Activated CD8-positive, alpha-beta memory T cell treated with anti-CD3 and anti-CD28 coated beads, Interleukin-2, amount 50 U/mL, for 1 hour (primary cell): Measurements from ENCODE around the gene HS3ST6.
"Not testable (repeated sequence)": the region's sequence is repeated elsewhere in the genome, so short reads cannot be mapped to it uniquely, and the experiment has no call there.

Source experiments
- DNase-seq: peaks from one replicate; pipeline ENCODE4 v3.0.0-alpha.2; 2020; ENCODE audit errors: extremely low read depth

HS3ST6 gene

GRCh38 chr16:1926271-1926670 lies 8.1 kb upstream of the HS3ST6 start:
- no peak for DNase-seq

- DNase-seq, result no peak
Measured at GRCh38 chr16:1924095-1924494, 5.9 kb upstream of the HS3ST6 start.

DNA sequence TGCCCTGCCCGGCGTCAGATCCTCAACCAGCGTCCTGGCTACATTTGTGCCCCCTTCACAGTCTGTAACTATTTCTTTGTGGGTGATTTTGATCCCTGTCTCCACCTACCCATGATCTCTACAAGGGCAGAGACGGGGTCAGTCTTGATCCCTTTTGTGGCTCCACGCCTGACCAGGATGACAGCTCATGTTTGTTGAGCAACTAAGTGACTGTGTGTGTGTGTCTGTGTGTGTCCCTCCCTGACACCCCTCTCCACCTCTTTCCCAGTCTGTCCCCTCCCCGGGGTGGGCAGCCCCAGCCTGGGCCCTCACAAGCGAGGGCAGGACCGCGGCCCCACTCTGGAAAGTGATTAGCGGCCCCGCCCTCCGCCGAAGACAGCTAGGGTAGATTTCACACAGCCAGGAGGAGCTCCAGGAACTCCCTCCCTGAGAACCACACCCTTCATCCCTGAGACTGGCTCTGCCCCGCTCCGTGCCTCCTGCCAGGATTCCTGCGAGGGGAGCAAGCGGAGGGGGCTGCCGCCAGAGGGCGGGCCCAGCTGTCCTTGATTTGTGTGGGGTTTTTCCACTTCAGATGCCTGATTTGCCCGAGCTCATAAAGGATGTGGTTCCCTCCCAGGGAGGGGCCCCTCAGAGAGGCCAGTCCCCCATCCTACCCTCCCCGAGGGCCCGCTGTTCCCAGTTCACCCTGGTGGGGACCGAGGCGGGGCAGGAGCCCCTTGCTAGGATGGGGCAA lies 5.3 kb upstream of the HS3ST6 start:
- DNase-seq, result no peak

- no peak for DNase-seq
Measured at GRCh38 chr16:1922357-1922756, 4.1 kb upstream of the HS3ST6 start.

DNA sequence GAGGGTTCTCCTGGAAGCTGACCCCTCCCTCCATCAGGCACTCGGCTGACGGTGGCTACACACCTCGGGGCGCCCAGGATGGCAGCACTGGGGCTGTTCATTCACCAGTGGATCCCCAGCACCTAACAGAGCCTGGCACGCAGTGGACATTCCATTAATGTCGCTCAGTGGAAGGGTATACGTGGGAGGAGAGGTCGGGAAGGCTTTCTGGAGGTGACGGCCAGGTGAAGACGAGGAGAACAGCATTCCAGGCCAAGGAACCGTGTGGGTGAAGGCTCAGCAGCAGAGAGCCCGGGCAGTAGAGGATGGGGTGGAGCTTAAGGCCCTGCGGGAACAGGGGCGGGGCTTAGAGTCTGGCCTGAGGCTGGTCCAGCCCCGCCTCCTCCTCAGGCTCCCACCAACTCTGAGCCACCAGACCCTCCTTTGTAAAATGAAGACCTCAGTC lies 2.5 kb upstream of the HS3ST6 start:
- DNase-seq, result no peak

DNA sequence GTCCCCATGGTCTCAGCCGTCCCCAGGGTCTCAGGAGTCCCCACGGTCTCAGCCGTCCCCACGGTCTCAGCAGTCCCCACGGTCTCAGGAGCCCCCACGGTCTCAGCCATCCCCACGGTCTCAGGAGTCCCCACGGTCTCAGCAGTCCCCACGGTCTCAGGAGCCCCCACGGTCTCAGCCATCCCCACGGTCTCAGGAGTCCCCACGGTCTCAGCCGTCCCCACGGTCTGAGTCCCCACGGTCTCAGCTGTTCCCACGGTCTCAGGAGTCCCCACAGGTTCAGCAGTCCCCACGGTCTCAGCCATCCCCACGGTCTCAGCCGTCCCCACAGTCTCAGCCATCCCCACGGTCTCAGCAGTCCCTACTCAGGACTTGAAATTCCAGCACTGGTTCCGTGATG lies 1.9 kb upstream of the HS3ST6 start:
- not testable (repeated sequence) for DNase-seq

- DNase-seq, result no peak
Measured at GRCh38 chr16:1919327-1919998, 1.2 kb upstream of the HS3ST6 start.

- no peak for DNase-seq
Measured at GRCh38 chr16:1917665-1918350, 407 bp downstream of the HS3ST6 start.

- no peak for DNase-seq
Measured at GRCh38 chr16:1917056-1917664, 1.1 kb downstream of the HS3ST6 start.

- no peak for DNase-seq
Measured at GRCh38 chr16:1916640-1916990, 1.6 kb downstream of the HS3ST6 start.

DNA sequence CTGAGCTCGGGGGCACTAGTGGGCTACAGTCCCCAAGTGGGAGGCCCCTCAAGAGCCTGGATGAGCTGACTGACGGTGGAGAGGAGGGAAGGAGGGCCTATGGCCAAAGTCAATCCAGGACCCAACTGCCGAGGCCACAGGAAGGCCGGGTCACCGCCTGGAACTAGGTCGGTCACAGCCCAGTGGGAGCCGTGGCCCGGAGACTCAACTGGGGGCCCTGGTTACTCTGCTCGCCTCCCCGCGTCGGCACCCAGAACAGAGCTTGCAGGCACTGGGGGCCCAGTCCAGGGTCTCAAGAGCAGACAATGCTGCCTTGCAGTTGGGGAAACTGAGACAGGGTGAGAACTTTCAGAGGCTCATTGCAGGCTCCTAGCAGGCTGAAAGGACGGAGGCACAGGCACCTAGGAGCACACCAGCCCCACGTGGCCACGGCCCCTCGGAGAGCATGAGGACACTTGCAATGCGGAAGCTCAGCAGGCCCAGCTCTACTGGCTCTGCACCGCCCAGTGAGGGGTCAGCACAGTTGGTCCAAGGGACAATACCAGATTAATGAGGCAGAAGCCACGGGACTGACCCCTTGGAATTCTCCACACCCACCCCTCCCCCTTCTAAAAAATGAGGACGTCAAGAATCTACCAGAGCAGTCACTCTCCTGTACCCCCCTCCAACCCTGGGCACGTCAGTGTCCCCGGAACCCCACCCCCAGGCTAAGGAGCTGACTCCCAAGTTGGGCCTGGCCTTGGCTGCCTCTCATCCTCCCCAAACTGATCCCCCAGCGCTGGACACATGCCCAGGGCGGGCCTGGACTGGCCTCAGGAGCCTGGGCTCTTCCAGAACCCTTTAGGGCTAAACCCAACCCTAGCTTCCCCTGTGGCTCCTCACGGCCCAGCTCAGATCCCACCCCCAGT lies 2.2 kb downstream of the HS3ST6 start:
- no peak for DNase-seq

DNA sequence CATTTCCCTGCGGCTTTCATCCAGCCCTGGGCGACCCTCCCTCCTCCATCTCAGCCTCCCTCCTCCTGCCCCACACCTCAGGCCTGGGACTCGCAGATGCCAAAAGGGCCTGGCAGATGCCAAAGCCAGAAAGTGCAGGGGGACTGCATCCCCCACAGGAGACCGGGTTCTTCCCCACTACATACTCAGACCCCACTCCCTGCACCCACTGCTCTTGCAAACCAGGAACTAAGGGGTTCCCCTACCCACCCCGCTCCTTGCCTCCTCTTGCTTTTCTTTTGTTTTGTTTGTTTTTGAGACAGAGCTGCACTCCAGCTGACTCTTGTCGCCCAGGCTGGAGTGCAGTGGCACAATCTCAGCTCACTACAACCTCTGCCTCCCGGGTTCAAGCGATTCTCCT lies 3.2 kb downstream of the HS3ST6 start:
- no peak for DNase-seq

DNA sequence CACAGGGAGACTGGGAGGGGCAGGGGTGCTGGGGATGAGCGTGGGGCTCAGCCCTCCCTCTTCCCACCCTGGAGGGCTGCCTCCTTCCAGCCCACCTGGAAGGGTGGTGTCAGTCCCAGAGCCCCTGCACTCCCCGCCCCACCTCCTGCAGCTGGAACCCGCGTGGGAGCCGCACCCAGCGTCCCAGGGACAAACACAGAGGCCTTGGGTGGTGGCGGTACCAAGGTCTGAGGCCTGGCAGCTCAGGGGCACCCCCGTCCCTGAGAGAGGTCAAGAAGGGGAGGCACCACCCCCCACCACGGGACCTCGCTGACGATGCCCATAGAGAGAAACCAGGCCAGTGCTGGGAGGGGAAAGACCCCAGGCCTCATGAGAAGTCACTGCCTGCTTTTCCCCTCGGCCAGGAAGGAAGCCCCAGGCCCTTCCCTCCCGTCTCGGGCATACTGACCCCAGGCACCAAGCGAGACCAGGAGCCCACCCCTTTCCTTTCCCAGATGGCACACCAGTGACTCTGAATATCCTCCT lies 4.1 kb downstream of the HS3ST6 start:
- DNase-seq, result no peak

DNA sequence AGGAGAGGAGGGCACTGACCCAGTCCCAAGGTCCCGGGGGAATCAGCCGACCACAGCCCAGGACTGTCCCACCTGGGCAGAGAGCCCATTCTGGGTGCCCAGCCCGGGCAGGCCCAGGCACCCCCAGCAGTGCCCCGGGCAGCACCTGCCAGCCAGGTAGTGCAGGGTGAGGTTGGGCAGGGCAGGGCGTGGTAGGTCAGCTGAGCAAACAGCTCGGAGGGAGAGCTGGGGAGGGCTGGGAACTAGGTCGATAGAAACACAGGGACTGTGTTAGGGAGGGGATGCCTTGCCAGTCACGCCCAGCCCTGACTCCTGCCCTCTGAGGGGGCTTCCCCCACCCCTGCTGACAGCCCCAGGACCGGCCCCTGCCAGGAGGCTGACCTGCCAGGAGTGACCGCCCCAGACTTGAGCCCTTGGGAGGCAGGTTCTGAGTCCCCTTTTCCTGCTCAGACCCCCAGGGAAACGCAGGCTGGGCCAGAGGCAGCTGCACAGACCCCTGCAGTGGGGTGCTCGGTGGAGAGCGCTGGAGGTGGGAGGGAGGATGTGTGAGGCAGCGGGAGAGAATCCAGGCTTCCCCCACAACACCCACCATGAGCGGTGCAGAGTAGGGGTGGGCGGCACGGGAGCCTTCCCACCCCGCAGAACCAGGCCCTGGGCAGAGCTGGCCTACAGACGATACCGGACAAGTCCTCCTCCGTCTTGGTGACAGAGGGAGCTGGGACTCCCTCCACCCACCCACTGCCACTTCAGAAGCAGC lies 4.7 kb downstream of the HS3ST6 start:
- no peak for DNase-seq

DNA sequence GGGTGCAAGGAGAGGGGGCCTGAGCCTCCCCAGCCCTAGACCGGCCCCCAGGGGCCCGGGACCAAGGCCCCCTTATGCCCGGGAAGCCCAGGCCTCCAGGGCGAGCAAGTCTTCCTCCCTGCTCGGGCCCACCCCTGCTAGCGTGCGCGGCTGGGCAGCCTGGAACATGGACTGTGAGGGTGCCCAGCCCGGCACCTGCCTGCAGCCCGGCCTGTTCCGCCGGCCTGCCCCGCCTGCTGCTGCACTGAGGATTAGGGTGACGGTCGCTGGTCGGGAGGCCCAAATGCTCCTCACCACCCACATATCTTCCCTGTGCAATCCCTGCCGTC lies 6.0 kb downstream of the HS3ST6 start:
- no peak for DNase-seq

DNA sequence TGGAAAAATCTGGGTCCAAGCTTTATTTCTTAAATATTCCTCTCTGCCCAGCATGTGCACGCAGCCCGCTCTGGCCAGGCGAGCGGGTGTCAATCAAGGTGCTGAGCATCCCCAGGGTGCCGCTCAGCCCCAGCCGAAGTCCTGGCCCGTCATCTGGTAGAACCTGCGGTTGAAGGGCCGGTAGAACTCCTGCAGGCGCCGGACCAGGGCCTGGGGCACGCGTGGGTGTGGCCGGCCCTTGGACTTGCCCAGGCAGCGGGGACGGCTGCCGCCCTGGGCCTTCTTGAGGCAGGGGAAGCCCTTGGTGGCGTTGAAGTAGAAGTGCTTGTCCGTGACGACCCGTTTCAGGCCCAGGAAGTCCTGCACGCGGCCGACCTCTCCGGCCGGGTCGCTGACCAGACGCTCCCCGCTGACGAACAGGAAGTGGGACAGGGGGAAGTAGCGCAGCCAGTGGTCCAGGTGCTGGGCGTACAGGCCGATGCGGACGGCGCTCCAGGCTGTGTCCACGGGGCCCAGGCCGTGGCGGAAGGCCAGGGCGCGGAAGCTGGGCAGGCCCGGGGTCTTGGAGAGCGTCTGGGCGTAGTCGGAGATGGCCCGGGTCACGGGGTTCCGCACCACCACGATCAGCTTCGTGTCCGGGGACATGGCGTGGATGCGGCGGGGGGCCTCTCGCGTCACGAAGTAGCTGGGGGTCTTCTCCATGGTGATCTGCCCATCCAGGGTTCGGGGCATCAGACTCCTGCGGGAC lies 6.6 kb downstream of the HS3ST6 start:
- no peak for DNase-seq

GRCh38 chr16:1909561-1910231 lies 8.5 kb downstream of the HS3ST6 start:
- no peak for DNase-seq

DNA sequence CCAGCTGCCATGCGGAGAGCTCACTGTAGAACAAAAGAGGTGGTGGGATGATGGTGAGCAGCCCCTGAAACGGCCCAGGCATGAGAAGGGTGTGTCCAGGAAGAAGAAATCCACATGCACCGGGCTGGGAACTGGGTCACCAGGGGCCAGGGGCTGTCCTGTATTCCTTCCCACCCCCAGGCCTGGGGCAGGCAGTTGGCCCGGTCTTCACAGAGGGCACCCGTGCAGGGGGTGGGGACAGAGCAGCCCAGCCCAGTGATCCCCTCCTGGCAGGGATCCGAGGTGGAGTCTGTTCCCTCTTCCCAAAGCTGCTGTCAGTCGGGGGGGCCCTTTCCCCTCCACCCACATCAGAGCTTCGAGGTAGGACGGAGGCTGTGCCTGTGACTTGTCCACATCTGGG lies 9.2 kb downstream of the HS3ST6 start:
- DNase-seq, result no peak

GRCh38 chr16:1908184-1908583 lies 10.0 kb downstream of the HS3ST6 start:
- DNase-seq, result no peak
